ENCODE measurements around the gene NEBL.

NEBL gene

DNA sequence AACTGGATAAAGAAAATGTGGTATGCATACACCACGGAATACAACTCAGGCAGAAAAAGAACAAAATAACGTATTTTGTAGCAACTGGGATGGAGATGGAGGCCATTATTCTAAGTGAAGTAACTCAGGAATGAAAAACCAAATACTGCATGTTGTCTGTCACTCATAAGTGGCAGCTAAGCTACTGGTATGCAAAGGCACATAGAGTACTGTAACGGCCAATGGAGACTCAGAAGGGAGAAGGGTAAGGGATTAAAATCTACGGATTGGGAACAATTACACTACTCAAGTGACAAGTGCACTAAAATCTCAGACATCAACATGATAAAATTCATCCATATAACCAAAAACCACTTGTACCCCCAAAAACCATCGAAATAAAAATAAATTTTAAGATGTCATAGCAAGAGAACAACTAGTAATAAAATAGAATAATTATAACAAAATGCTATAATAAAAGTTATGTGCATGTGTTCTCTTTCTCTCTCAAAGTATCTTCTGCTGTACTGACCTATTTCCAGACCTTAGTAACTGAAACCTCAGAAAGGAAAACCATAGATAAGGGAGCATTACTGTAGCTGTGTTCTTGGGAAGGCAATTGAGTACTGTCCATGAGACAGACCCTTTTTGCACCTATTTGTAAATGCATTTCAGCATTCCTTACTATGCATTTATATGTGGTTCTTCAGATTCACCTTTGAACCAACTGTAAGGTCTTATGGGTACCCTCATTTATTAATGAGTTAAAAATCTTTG, 6.7 kb upstream of the NEBL start:
- no peak for DNase-seq

DNA sequence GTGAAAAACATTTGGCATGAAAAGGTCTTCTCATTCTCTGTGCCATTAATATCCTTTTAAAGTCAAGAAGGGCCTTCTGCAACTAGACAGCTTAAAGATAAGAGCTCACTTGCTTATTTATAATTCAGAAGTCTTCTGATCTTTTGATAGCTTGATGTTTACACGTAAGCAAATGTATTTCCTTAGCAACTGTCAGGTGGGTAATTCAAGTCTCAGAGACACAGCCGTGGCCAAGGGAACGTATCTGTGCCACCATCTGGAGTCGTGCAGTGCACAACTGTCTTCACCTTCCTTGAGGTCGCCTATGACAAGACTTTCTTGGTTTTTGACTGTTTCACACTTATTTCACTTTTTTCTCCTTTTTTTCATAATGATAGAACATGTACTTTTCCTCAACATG, 4.0 kb upstream of the NEBL start:
- DNase-seq, result no peak

DNA sequence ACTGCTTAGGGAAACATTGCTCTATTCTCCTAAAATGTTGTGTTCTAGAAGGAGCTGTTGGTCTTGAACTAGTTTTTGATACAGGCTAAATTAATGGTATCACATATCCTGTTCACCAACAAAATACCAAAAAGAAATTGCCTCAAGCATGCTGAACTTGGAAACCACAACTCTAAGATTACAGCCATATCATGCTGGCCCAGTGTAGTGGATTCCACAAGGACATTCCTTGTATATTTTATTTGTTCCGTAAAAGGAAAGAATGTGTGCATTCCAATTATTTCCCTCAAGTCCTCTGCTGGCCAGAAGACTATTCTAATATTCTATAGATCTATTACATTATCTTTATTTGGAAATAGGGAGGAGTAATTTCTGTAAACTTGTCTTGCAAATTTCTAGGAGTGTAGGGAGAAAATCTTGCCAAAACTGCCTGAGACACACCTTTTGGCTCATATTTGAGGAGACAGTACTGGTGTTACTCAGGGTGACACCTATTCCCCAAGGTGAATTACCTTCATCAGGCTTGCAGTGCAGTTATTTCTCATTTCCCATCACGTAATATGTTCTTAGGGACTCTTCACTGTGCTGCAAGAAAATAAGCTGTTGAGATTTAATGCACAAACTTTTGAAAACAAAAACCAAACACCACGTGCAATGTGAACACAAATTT, 1.9 kb upstream of the NEBL start:
- no peak for DNase-seq

DNA sequence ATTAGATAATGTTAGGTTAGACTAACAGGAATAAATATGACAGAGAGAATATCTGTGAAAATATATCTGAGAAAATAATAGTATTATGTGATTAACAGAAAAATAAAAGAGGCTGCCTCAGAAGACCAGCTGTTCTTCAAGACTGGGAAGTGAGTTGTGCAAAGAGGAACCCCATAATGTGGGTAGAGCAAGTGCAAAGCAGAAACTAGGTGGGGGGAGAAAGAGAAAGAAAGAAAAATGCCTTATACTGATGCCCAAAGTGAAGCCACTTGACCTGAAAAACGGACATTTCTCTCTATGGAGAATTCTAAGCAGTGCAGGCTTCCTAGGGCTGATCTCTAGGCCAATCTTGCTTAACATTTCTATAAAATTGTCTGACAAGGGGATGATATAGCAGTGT, 3.8 kb downstream of the NEBL start:
- DNase-seq, result no peak

DNA sequence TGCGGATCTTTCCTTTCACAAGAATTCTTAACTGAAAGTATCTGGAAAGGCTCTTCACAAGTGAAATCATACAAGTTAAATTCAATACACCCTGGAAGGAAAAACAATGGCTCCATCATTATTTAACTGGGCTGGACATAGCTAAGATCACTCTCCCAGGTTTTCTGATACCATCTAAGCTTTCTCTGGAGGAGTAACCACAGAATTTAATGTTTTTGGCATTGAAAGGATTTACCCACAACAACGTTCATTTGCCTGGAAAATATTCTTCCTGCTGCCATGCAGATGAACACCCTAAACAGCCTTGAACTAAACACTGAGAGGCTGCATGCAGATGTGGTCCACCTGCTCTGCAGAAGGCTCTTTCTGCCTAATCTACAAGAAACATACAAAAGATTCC, 4.3 kb downstream of the NEBL start:
- DNase-seq, result no peak

DNA sequence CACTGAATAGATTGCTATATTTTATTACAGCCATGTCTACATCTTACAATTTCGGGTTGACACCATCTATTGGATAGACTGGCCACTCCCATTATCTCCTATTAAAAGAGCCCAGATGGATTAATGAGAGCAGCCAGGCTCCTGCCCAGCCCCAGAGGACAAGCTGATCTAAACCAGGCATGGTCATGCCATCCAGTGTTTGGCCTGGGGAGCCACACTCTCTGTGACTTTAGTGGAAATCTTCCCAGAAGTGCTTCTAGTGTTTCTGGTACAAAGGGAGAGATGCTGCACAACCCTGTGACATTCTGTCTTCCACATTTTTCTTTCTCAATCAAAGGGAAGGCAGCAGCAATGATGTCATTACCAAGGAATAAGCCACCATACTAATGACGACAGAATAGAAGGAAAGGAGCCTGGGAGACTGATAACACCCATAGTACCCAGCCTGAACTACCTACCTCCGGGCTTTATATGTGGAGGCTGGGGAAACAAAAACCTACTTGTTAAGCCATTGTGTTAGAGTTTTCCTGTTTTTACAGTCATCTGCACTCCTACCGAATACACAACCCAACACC, 5.0 kb downstream of the NEBL start:
- DNase-seq, result no peak

DNA sequence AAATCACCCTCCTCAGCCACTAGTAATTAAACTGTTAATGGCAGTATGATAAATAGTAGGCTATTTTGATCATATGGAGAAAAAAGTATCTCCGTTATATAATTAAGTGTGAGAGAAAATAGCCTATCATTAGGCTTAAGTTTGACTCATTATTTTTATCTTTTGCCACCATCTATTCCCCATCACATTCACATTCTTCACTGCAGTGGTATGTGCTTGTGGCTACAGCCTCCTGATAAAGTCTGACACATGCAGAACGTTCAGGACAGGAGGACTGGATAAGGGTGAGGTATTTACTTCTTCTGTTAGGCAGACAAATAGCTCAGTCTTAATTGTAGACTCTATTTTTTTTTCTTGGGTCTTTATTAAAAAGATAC, 5.8 kb downstream of the NEBL start:
- no peak for DNase-seq

DNA sequence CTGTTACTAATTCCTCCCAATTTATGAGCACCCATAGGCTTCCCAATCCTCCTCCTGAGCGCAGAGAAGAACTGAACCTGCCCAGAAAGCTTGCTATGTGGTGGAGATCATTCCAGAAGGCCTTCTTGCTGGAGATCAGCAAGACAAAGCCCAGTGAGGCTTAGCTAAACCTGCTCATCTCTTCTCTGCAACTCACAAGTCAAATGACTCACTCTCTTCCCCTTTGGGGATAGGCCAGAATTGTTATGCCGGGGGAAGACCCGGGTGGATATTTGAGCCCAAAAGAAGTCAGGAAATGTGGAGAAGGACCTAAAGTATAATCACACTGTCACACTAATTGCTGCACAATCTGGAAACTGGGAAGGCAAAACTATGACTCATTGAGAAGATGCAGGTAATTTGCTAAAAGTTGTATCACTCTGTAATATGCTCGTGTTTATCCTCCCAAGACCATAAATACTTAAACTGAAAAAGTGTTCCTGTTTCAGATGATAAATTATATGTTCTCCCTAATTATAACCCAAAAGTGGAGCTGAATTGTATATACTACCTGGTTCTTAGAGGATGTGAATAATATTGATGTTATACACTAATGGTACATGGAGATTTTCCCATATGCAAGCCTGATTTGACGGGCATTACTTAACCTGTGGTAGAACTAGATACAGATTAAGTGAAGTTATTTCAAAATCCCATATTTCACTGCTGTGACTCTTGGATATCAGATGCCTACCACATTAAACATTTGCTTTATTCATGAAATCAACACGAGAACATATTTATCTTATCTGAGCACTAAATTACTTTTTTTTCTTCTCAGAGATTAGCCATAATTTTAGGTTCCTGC, 6.4 kb downstream of the NEBL start:
- no peak for DNase-seq

DNA sequence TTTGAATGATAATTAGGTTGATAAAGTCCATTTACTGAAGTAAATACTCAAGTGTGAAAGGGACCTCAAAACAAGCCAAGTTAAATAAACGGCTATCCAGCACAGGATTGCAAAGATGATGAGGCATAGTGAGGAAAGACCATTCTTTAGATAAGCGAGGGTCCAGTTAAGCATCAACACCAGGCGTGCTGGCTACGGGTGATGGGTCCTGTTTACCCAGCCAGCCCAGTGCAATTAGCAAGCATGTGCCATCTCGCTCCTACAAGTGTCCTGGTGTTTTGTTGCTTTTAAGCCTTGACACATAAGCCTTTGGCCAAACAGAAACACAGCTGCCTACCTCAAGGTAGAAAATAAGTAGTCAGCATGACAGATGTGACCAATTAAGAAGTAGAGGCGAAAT, 7.1 kb downstream of the NEBL start:
- DNase-seq, result peak; percentile 94

DNA sequence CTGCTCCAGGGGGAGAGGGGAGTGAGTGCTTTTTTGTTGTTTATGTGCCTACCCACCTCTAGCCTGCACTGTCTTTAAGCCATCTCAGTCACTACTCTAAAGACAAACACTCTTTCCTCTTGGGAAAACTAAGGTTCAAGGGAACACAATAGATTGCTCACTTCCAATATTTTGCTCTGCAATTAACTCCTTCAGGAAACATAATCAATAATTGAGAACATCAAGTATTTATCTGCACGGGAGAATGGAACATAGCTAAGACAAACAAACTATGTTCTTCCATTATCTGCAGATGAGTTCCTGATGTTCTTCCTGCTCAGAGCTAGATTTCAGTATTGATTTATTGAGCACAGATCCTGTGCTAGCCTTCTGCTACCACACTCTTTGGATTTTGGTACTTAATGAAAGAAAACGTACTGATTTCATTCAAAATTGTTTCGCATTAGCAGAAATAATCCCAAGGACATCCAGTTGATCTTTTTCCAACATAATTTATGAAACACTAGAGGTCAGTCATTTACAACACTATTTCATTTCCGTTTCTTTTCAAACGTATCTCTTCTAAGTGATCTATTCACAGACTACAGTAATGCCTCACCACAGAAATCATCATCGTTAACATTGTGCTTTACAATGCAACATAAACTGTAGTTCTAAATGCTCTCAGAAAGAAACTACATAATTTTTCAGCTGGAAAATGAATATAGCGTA, 8.3 kb downstream of the NEBL start:
- no peak for DNase-seq

DNA sequence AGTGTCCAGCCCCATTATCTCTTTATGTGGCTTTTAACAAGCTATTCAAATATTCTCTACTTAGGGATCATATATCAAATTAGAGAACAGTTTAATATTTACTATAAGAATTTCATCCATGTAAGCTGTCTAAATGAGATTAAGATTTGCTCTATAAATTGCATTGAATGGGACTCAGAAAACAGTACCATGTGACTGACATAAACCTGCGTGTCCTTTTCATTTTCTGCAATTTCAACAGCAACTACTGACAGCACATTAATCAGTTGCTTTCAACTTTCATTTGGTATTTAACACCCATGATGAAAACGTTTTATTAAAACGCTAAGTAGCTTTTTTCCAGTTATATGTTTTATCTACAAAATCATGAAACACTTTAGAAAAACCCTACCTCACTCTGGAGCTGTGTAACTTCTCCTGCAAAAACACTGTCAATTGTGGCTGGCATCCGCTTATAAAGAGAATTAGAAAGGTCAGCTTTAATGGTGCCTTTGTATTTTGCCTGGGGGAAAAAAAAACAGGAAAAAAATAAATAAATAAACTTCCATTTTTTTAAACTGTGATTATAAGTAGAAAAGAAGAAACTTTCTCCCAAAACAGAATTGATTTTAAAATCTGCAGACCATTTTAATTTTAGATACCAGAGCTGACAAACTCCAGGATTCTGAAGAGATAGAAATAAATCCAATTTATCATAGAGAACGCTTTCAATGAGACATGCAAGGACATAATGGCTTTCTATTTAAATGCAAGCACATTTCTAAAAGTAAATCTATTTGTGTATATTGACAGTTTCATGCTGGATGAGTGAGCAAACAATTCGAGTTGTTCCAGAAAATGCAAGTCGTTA, 9.2 kb downstream of the NEBL start:
- DNase-seq, result peak; percentile 41

DNA sequence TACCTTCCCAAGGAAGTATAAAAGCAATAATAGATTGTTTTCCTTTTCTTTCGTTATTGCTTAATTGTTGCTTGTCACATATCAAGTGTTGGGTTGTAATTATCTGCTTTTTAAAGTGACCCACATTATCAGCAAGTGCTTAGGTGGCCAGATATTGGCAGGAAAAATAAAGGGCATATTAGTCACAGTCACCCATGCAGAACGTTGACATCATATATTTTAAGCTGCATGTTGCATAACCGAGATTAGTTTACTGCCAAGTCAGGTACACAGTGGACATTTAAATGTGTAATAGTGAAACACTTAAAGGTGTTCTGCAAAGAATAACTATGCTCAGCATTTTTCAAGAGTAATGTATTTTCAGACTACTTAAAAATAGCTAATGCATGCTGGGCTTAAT, 11.4 kb downstream of the NEBL start:
- no peak for DNase-seq

DNA sequence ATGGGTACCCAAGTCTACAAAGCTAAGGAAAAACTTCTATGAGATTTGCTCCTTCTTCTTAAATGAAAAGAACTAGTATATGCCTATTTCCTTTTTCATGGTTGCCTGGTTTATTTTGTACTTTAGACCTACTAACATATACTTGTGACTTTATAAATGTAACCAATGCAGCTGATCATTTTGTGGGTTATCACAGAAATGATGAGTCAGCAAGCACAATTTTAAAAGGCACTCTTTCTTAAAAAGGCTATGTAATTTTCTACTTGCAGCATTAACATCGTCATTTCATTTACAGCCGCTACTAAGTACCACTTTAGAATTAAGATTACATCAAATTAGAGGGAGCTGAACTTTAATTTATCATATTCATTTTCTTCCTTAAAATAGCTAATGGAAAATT, 13.6 kb downstream of the NEBL start:
- DNase-seq, result no peak

DNA sequence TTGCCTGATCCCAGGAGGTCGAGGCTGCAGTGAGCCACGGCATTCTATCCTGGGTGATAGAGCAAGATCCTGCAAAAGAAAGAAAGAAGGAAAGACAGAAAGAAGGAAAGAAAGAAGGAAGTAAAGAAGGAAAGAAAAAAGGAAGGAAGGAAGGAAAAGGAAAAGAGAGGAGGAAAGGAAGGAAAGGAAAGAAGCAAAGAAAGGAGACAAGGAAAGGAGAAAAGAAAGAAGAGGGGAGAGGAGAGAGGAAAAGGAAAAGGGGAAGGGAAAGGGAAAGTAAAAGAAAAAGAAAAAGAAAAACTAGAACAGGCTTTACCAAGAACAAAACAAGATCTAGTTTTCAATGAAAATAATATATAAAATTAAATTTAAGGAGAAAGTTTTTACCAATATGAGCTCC, 15.0 kb downstream of the NEBL start:
- DNase-seq, result no peak

DNA sequence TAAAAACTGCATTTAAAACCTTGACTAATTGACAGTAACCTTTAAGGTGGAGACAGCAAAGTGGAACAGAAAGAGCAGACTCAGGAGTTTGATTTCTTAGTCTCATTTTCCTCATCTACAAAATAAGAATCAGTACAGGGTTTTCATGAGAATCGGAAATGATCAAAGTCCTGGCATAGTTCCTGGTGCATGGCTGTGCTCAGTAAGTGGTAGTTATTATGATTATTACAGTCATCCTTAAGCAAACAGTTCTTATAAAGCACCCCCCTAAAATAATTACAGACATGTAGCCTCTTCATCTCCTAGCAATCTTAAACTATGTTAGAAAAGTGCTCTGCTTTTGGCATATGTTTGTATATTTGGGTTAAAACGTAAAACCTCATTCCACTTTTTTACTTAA, 18.0 kb downstream of the NEBL start:
- no peak for DNase-seq

DNA sequence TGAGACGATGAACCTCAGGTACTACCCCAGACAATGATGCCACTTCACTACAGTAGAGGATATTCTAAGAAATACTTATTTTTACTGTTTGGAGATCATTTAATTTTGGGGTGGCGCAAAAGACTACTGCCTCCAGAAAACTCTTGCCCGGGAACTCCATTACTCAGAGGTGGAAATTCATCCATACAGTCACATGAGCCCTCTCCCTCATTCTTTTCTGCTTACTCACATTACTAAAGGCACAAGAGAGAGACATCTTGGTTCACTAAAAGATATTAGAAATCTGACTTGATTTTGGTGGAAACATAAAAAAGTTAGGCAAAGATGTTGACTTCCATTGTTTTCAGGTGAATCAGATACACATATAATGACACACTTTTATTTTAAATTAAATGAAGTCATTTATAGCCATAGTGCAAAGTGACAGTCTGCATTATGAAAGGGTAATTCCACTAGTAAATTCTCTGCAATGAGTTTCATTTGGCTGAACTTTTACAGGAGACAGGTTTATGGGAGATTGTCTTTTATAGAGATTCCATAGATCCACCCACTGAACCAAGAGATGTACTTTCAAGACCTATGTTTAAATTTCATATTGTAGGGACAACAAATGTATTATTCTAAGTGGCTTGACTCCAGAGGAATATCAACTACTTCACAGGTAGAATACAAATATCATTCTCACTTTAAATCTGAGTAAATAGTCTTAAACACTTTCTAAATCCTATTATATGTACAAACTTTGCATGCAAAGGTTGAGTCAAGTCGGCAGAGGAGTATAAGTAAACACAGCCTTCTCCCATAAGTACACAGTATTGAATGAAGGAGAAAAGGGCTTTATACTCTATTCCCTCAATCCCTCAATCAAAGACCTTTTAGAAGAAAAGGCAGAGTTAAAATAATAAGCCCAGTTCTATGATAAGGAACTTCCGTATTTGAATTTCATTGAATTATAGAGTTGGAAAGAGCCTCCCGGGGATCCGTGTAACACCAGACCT, 18.8 kb downstream of the NEBL start:
- DNase-seq, result no peak

DNA sequence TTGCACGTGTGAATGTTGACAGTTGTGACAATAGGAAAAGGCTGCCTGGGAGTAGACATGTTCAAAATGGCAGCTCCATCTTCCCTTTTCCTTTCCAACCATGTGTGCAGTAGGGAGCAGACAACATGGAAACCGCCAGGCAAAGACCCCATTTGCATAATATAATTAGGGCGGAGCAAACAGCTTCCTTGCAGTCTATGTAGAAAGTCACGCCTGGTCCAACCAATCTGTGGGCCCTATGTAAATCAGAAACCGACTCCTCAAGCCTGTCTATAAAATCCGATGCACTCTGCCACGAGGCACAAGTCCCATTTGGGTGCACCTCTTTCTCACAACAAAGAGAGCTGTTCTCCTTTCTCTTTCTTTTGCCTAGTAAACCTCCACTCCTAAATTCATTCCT, 19.6 kb downstream of the NEBL start:
- no peak for DNase-seq

DNA sequence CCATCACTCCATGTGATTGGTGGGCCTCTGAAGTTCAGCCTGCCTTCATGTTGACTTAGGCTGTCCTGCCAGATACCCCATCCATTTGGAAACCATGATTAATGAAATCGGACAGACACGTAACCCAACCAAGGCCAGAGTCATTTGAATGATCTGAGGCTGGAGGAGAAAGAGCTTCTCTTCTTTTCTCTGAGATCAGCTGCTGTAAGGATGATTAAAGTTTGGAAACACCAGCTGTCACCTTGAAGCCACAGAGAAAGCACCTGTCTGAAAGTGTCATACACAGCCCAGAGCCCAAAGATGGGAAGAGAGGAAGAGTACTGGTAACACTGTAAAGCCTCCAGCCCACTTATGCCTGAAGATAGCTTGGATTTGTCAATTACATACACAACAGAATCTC, 22.9 kb downstream of the NEBL start:
- peak; percentile 4 for DNase-seq

DNA sequence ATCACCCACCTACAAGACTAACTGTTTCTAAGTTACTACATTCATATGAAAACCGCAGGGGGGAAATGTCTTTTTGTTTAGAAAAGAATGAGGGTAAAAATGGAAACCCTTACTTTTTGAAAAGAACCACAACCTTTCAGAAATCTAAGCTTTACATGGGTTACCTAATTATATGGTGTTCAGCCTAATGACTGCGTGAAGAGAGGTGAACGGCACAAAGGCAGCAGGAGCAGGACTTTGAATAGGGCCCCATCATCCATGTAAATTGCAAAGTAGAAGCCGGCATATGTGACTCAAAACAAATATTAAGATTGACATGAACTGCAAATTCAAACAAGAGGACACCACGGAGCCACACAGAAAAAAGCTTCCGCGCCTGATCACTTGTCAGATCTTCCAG, 25.1 kb downstream of the NEBL start:
- no peak for DNase-seq

DNA sequence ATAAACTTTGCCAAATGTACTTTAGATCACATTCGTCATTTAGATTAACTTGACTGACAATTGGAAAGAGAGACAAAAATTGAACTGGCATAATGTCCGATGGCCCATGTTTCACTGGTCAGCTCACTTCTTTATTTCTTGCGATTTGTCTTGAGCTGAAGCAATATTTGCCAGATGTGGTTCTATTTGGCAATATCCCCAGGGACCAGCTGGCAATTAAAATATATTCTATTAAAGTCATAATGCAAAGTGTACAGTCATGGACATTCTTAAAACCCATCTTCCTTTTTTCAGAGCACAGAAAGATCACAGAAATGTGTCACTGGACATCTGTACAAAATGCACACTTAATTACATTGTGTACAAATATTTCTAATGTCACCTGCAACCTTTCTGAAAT, 26.3 kb downstream of the NEBL start:
- no peak for DNase-seq

DNA sequence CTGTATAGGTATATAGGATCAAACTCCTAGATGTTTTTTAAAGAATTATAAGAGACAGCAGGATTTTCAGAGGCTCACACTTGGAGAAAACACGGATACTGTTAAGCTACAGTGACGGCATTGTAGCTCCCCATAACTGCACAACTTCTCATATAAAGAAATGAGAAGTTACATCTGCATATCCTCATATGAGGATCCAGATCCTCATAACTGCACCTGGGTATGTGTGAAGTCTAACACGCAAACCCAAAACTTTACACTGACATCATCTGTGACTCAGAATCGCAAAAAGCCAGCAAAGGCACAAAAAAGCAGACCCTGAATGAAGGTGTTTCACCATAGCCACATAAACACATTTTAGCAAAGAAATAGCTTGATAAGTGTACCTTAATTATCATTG, 34.1 kb downstream of the NEBL start:
- DNase-seq, result no peak

All from NCI-H82 (cell line).